ENCODE results near the gene PTCH1.

- TF ChIP-seq CTCF (IDR thresholded peaks at IDR 0.05) = no peak
- TF ChIP-seq EZH2 (IDR thresholded peaks at IDR 0.05; ENCODE audit: borderline replicate concordance, insufficient read depth, low read depth, low read length, poor library complexity, severe bottlenecking) = no peak
These were observed 22.8 kb downstream of the PTCH1 start for GRCh38 chr9:95494022-95494415.

All from B cell (primary cell).